HuH-7 (cell line): ENCODE data around the gene MTRR.

Experiments used
- DNase-seq: peaks from one replicate; pipeline ENCODE4 v3.0.0; 2011; ENCODE audit warnings: low spot score

MTRR gene

DNA sequence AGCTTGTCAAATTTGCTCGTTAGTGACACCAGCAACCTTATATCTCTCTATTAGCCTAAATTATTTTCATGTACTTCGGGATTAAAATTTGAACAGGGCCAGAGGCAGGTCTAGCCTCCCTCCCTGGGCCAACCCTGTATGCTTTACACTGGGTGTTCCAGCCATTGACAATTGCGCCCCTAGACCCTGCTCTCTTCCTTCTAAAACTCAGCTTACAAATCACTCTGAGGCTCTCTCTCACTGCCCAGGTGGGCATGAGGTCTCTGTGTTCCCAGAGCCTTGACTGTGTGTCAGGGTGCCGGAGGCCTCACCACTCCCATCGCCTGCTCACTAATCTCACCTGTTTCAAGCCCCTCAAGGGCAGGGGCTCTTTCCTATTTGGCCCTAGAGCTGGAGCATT is 11.6 kb upstream of the MTRR start:
- no peak for DNase-seq

DNA sequence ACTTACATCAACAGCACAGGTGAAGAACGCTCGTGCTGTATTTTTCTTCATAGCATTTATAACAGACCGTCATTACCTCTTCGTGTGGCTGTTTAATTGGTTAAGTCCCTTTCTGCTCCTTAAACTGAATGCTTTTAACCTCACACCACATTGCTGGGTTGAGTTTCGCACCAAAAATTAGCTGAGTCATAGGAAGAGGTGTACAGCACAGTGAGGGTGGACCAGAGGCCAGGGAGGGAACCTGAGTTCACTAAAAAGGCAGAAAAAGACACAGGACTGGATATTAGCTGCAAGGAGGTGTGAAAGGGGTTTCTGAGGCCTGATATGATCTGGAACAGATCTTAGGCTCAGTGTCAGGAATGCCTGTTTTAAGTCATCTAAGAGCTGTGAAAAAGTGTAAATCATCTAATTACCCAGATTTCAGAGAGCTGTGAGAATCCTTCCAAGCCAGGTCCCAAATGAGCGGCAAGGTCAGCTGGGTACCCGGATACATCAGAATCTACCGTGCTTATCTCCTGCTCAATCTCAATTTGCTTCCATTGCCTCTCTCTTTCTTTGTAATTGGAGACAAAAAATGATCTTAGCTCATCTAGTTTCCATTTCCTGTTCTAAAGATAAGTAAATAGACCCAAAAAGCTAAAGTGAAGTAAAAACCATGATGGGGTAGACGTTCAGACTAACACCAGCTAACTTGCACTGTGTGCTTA is 10.9 kb upstream of the MTRR start:
- DNase-seq = no peak

DNA sequence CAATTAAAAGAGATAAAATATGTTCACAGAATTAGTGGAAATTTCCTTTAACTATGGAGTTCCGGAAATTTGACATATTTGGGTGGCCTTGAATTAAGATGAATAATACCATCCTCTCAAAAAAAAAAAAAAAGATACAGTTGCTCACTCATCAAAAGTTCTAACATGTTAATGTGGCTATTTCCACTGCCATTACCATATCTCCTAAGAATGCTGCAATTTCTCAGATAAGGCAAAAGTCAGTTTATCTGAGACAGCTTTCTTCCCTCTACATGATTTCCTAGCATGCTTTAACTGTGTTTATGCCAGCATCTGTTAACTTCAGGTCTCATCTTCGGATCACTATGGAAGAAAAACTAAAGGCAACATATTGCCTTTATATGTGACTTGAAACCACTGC is 2.8 kb upstream of the MTRR start:
- DNase-seq = no peak

DNA sequence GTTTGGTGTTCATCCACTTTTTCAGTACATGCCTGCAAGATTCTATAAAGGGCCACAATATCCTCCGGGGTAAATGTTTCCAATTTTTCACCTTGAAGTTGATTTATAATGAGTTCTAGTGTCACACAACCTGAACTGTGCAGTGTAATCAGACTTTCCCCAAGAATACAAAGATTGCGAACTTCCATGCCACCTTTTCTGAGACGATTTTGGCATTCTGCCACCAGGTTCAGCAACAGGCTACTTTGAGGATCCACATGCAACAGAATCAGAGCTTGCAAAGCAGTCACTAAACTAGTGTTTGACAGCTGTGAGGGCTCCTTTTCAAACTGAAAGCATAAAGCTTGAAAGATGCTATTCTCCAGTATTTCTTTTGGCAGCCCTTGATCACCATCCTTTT is 1.7 kb upstream of the MTRR start:
- DNase-seq = no peak

DNA sequence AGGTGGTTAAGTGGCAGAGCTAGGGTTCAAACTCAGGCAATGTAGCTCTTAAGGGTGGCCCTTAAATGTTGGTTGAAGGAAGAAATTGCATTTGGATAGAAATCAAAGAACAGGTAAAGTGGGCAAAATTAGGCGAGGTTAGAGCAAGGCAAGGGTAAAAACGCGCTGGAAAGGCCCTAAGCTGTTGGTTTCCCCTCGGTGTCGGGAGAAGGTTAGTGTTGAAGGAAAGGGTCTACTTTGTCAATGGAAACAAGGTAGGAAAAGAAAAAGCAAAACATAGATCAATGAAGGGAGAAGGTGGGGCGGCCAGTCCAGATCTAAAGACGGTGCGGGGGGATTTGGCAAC is 548 bp upstream of the MTRR start:
- DNase-seq = no peak

DNA sequence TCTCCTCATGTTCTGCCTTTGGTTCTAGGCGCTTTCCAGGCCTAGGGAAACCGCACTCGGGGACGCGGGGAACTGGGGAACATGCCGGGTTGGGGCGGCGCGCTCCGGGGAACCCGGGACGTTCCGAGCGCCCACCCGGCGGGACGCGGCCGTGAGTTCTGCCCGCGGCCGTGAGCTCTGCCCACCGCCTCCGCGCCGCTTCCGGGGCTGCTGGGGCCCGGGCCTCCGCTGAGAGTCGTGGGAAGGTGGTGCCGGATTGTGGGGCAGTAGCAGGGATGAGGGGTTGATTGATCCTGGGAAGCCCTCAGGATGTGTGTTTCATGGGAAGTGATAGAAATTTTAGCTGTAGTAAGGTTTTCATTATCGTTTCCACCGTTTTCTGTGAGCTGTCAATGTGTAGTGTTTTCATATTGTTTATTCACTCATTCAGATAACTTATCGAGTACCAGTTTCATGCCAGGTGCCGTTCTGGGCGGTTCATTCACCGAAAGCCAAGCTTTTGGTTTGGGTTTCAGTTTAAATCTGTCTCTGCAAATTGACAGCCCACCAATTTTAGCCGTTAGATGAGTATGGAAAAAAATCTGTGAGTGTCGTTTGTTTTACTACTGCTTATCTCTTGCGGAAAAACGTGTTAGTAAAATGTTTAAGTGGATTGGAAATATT is 657 bp downstream of the MTRR start:
- DNase-seq = no peak

DNA sequence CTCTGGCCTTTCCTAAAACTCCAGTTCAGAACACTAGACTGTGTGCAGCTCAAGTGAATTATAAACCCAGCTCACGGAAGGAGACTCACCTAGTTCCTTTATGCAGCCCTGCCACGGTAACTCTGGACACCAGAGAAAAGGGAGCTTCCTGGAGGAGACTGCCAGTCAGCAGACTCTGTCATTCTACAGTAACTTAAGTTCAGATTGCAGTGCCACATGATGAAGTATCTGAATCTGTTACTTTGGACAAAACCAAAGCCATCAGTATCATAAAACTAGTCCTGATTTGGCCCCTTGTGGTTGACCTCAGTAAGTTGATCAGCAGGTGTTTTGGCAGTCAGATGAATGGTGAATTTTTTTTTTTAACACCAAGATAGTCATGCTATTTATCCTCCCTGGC is 2.7 kb downstream of the MTRR start:
- DNase-seq = no peak

DNA sequence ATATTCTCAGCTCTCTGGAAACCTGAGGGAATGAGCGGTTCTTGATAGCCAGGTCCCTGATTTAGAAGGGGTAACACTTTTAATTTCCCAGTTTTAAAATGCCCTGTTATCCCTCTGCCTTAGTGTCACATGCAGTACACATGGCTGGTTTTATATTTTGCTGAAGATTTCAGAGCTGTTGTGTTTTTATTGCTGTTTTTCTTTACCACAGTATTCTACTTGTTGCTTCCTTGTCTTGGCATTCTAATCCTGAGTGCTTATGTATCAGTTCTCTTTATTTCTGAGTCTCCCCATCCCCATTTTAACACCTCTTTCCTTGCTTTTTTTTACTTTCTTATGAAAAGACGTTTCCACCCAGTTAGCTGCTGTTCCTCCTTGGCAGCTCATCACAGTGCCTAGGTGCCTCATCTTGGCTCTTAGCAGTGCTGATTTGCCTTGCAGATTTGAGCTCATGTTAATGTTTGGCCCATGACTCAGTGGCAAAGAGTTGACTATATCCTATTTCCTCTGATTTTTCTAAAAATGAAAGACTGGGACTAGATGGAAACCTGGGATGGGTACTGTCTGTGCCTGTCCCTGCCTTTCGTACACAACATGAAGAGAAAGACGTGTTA is 3.7 kb downstream of the MTRR start:
- no peak for DNase-seq

DNA sequence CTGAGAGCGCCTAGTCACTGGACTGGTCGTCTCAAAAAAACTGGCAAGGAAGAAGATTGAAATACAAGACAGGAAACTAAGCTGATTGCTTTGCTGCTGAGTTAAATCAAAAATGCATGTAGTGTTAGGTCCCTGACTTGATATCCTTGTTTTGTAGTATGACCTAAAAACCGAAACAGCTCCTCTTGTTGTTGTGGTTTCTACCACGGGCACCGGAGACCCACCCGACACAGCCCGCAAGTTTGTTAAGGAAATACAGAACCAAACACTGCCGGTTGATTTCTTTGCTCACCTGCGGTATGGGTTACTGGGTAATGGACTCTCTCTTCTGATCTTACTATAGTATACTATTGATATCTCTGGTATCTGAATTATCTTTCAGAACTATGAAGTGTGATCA is 4.3 kb downstream of the MTRR start:
- no peak for DNase-seq

DNA sequence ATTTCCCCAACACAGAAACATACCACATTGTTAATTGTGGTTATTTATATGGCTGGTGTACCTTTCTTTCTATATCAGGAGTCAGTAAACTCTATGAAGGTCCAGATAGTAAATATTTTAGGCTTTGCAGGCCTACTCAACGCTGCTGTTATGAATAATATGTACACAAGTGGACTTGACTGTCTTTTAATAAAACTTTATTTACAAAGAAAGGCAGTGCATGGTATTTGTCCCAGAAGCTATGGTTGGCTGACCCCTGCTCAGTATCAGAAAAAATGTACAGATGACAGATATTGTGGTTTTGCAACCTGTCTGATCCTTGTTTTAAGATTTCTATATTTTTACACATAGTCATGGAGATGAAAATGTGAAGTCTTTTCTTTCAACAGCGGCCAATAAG is 5.7 kb downstream of the MTRR start:
- DNase-seq = no peak

DNA sequence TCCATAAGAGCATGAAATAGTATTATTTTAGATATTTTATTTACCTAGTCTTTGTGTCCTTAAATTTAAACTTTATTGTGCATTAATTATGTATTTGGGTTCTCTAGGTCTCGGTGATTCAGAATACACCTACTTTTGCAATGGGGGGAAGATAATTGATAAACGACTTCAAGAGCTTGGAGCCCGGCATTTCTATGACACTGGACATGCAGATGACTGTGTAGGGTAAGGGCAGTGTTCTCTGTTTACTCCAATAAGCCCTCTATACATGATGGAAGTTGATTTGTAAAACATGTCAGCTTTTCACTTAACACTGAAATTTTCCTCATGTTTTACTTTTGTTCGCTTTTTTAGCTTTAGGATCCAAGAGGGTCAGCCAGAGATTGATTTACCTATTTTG is 6.2 kb downstream of the MTRR start:
- no peak for DNase-seq

DNA sequence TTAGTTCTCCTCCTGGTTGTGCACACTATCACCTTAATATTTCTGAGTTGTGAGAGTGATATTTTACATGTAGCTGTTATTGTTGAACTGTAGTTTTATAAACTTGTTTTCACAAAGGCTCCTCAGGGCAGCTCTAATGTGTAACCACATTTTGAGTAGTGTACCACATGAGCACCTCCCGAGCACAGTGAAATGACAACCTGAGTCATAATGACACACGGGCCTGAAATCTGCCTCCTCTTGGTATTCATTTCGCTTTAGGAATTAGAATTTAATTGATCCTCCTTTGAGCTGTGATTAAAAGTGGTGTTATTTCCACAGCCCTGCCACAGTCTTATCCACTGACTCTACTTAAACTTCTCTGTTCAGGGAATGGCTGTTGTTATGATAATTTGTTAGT is 7.9 kb downstream of the MTRR start:
- DNase-seq = no peak

DNA sequence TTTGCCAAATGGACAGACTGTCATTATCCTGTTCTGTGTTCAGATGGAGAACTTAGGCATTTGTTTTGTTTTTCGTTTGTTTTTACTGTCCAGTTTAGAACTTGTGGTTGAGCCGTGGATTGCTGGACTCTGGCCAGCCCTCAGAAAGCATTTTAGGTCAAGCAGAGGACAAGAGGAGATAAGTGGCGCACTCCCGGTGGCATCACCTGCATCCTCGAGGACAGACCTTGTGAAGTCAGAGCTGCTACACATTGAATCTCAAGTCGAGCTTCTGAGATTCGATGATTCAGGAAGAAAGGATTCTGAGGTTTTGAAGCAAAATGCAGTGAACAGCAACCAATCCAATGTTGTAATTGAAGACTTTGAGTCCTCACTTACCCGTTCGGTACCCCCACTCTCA is 8.9 kb downstream of the MTRR start:
- no peak for DNase-seq

DNA sequence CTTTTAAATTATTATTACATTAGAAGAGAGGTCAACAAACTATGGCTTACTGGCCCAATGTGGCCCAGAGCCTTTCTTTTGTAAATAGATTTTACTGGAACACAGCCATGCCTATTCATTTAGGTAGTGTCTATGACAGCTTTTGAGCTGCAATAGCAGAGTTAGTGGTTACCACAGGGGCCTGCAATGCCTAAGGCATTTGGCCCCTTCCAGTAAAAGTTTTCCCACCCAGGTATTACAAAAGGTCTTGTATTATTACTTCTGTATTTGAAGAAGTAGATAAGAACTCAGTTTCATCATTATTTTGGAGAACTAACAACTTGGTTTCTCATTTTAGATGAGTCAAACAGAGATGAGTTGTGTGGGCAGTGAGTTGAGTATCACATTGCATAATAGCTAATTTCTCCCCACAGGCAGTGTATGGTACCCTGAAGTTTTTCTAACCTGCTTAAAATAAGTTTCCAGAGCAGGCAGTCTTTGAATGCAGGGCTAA is 9.5 kb downstream of the MTRR start:
- DNase-seq = no peak

DNA sequence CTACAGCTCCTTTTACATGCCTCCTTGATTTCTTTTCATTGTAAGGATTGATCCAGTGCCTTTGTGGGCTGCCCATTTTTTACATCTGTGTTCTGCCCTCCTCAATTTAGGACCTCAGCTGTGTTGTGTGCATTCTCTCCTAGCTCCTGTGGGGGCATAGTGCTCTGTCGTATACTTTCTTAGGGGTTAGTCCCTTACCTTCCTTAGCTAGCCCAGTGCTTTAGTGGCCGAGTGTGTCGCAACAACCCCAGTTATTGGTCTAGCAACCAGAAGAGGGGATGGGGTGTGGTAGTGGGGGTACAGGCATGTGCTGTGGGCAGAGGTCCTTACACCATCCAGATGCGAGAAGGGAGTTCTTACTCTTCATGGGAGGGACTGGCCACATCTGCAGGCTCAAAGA is 12.1 kb downstream of the MTRR start:
- DNase-seq = no peak

DNA sequence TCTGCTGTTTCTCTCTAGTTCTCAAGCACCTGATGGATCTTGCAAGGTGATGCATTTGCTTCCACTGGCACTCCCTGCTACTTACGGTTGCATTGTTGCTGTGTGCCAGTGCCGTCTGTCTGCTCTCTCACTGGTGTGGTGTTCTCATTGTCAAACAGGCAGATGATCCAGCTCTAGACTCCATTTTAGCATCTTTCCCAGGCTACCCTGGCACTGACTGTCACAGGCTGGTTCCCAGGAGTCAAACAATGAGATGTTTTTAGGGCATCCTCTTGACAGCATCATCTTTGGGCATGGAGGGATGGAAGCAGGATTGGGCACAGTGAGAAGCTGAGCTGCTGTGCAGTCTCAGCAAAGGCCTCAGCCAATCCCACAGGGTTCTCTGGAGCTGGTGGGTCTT is 12.9 kb downstream of the MTRR start:
- no peak for DNase-seq

DNA sequence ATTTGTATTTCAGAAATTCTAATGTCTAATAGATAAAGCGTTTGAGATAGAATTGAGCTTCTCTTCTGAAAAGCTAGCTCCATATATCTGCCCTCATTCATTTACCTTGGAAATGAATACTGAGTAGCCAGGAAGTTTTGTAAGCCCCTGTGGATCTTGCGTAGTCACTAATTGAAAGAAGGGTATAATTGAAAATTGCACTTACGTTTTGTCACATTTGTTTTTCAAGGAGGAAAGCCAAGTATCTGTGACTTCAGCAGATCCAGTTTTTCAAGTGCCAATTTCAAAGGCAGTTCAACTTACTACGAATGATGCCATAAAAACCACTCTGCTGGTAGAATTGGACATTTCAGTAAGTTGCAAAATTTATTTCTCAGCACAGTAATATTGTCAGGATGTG is 14.0 kb downstream of the MTRR start:
- no peak for DNase-seq

DNA sequence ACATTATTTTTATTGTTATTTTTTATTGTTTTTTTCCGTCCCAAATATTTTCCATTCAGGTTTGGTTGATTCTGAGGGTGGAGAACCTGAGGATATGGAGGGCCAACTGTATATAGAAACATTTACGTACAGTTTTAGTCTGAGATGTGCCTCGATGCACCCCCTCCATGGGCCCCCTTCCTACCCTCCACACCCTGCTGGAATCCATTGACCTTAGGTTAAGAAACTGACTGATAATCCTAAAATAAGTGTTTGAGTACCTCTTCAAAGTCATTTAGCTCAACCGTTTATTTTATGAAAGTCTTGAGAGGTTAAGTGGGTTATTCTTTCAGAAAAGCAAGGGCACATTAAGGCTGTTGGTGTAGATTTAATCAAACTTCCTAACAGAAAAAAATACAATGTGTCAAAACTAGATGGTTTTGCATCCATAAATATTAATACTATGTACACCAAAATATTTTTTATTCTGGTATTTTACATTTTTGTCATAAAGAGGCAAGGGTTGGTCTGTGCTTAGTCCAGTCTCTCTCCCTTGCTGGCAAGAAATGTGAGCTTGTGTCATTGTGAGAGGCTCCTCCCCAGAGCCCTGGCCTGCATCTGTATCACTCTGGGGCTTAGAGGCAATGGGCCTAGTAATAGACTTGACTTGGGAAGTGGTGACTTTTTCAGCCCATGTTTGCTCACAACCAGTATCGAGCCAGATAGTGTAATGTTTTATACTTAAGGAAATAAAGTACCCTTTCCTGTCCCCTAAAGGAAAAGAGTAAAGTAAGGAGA is 15.7 kb downstream of the MTRR start:
- DNase-seq = no peak

DNA sequence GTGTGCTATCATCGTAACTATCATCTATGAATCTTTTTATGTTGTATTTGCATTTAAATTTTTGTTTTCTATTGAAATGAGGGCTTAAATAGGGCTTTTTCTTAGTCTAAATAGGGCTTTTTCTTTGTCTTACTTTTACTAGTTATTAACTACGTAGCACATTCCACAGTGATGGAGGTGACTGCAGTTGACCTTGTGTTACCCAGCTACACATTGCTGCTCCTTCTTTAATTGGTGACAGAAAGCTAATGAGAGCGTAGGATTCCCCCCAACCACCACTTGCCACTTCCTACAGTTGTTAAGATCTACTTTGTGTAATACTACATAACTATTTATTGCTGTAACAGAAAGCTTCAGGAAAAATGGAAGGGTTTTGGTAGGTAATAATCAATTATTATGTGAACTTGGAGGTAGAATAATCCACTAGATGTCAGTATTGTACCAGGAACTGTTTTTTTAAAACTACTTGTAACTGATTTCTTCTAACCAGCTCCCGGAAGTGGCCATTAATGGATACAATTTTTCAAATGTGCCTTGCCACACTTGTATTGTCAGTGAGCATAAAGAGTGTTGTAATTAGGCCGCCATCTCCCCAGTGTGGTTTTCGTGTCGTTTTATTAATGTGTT is 18.0 kb downstream of the MTRR start:
- DNase-seq = no peak

DNA sequence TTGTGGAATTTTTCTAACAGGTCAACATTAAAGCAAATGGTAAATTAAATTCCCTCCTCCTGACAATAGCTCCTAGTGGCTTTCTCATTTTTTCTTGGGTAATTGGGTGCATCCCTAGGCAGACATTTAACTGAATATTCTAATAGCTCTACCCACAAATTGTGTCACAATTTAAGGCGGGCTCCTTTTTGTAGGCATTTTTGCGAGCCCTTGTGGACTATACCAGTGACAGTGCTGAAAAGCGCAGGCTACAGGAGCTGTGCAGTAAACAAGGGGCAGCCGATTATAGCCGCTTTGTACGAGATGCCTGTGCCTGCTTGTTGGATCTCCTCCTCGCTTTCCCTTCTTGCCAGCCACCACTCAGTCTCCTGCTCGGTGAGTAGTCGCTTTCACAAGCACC is 20.0 kb downstream of the MTRR start:
- DNase-seq = no peak

DNA sequence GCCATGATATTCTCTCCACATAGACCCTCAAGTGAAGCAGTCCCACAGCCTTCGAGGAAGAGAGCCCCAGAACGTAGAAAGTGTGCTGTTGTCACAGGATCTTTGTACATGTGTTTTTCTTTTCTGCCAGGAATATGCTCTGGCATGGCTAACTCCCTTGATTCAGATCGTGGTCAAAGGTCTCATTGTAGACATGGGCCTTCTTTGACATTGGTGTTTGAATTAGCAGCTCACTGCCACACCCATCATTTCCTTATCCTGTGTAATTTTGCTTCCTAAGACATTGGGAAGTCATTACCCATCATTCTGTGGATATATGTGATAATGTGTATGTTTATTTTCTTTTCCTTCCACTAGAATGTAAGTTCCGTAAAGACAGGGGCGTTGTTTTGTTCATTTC is 25.5 kb downstream of the MTRR start:
- DNase-seq = no peak

DNA sequence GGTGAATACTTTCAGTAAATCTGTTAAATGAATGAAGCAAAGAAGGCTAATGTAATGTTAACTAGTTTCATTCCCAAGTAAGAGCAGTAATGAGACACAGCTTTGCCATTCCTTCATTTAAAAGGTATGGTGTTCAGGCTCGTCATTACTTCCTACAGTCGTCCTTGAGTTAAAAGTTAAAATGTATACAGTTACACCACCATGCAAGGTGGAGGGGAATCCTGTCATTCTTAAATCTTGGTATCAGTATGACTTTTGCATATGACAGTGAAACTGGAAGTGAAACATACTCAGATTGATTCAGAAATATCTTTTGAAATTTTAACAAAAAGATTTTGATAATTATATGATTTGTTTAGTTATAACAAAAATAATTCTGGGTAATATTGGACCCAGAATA is 25.9 kb downstream of the MTRR start:
- DNase-seq = no peak
